Measurements from ENCODE around the gene E2F4. TPM values are rescaled to one million over a fixed set of nuclear protein-coding genes. Genes with fewer than 3 reads are reported as not detected.

The E2F4 gene
- total RNA-seq, 1 donor from 2014 or later: 35.3 TPM

GRCh38 chr16:67191411-67191994 is 452 bp upstream of the E2F4 start:
- DNase-seq (ENCODE audit: low spot score): no peak
- no peak overlapping the region for H3K27ac ChIP-seq
- H3F3A ChIP-seq (ENCODE audit: low read depth): no peaks in the 10 kb centered on the region
- H3K27ac Mint-ChIP-seq: peak overlapping the region; percentile 60
- no peaks in the 10 kb centered on the region for H3K9me3 Mint-ChIP-seq
- no peaks in the 10 kb centered on the region for H3K36me3 ChIP-seq
- H3K4me1 Mint-ChIP-seq: peaks cover 22% of the 10 kb centered on the region
- H3K27me3 Mint-ChIP-seq (ENCODE audit: insufficient read depth, low read depth): peaks cover 5% of the 10 kb centered on the region
- H3K9ac ChIP-seq: no peak overlapping the region
- H3K4me2 ChIP-seq: peak overlapping the region; percentile 33
- peaks cover 7% of the 10 kb centered on the region for H3K27me3 ChIP-seq
- TF ChIP-seq EZH2phosphoT487 (IDR thresholded peaks at IDR 0.05) (no peak), EZH2 (IDR thresholded peaks at IDR 0.05) (no peak)
- TF ChIP-seq, protein P1, sequence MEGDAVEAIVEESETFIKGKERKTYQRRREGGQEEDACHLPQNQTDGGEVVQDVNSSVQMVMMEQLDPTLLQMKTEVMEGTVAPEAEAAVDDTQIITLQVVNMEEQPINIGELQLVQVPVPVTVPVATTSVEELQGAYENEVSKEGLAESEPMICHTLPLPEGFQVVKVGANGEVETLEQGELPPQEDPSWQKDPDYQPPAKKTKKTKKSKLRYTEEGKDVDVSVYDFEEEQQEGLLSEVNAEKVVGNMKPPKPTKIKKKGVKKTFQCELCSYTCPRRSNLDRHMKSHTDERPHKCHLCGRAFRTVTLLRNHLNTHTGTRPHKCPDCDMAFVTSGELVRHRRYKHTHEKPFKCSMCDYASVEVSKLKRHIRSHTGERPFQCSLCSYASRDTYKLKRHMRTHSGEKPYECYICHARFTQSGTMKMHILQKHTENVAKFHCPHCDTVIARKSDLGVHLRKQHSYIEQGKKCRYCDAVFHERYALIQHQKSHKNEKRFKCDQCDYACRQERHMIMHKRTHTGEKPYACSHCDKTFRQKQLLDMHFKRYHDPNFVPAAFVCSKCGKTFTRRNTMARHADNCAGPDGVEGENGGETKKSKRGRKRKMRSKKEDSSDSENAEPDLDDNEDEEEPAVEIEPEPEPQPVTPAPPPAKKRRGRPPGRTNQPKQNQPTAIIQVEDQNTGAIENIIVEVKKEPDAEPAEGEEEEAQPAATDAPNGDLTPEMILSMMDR (IDR thresholded peaks at IDR 0.05): no peak
- peak overlapping the region; percentile 92 for H3K4me3 Mint-ChIP-seq
- H3K36me3 Mint-ChIP-seq: peaks cover 12% of the 10 kb centered on the region
- H3K9me3 ChIP-seq (ENCODE audit: low read depth): no peaks in the 10 kb centered on the region
- peaks cover 7% of the 10 kb centered on the region for H3K4me1 ChIP-seq
- H3K79me2 ChIP-seq (ENCODE audit: low read depth): peaks cover 24% of the 10 kb centered on the region
- peaks cover 26% of the 10 kb centered on the region for H4K20me1 ChIP-seq (ENCODE audit: low read depth)
- H3K4me3 ChIP-seq: peak overlapping the region; percentile 82
- H2AFZ ChIP-seq (replicated peaks): peak overlapping the region; percentile 5

GRCh38 chr16:67192781-67193361 is 916 bp downstream of the E2F4 start:
- Histone ChIP-seq H3K9ac (peak overlapping the region; percentile 90), H3K27ac (no peak overlapping the region), H3K9me3 (ENCODE audit: low read depth) (no peaks in the 10 kb centered on the region), H3K4me1 (peaks cover 7% of the 10 kb centered on the region), H2AFZ (replicated peaks) (no peak overlapping the region), H3K36me3 (no peaks in the 10 kb centered on the region), H4K20me1 (ENCODE audit: low read depth) (peaks cover 29% of the 10 kb centered on the region), H3F3A (ENCODE audit: low read depth) (peaks cover 6% of the 10 kb centered on the region), H3K27me3 (no peaks in the 10 kb centered on the region), H3K4me2 (peak overlapping the region; percentile 97), H3K79me2 (ENCODE audit: low read depth) (peaks cover 24% of the 10 kb centered on the region), H3K4me3 (peak overlapping the region; percentile 82)
- Mint-ChIP-seq H3K36me3 (peaks cover 16% of the 10 kb centered on the region), H3K4me3 (peak overlapping the region; percentile 92), H3K4me1 (peaks cover 22% of the 10 kb centered on the region), H3K27ac (peak overlapping the region; percentile 57), H3K9me3 (no peaks in the 10 kb centered on the region), H3K27me3 (ENCODE audit: insufficient read depth, low read depth) (peaks cover 5% of the 10 kb centered on the region)
- DNase-seq (ENCODE audit: low spot score): no peak
- TF ChIP-seq, protein P1 (IDR thresholded peaks at IDR 0.05): no peak
- TF ChIP-seq EZH2phosphoT487 (IDR thresholded peaks at IDR 0.05) (no peak), EZH2 (IDR thresholded peaks at IDR 0.05) (no peak)

- peak overlapping the region; percentile 82 for H3K4me3 ChIP-seq
- peak overlapping the region; percentile 92 for H3K4me3 Mint-ChIP-seq
- H3K36me3 Mint-ChIP-seq: peaks cover 16% of the 10 kb centered on the region
- no peak for DNase-seq (ENCODE audit: low spot score)
- peaks cover 24% of the 10 kb centered on the region for H3K79me2 ChIP-seq (ENCODE audit: low read depth)
- peaks cover 5% of the 10 kb centered on the region for H3K27me3 Mint-ChIP-seq (ENCODE audit: insufficient read depth, low read depth)
- no peak overlapping the region for H3K27ac Mint-ChIP-seq
- peaks cover 22% of the 10 kb centered on the region for H3K4me1 Mint-ChIP-seq
- peak overlapping the region; percentile 97 for H3K4me2 ChIP-seq
- no peaks in the 10 kb centered on the region for H3K36me3 ChIP-seq
- no peak for TF ChIP-seq EZH2phosphoT487 (IDR thresholded peaks at IDR 0.05)
- TF ChIP-seq, protein P1 (IDR thresholded peaks at IDR 0.05): no peak
- TF ChIP-seq EZH2 (IDR thresholded peaks at IDR 0.05): no peak
- peak overlapping the region; percentile 90 for H3K9ac ChIP-seq
- peaks cover 7% of the 10 kb centered on the region for H3K4me1 ChIP-seq
- no peaks in the 10 kb centered on the region for H3K9me3 ChIP-seq (ENCODE audit: low read depth)
- H3K9me3 Mint-ChIP-seq: no peaks in the 10 kb centered on the region
- H3K27ac ChIP-seq: no peak overlapping the region
- no peak overlapping the region for H2AFZ ChIP-seq (replicated peaks)
- H3K27me3 ChIP-seq: no peaks in the 10 kb centered on the region
- H3F3A ChIP-seq (ENCODE audit: low read depth): peaks cover 13% of the 10 kb centered on the region
- H4K20me1 ChIP-seq (ENCODE audit: low read depth): peaks cover 36% of the 10 kb centered on the region
Observed at GRCh38 chr16:67193536-67193935, 1.6 kb downstream of the E2F4 start.

All from neural progenitor cell (in vitro differentiated cells).